HCEC 1CT (cell line): ENCODE results near the gene MRPL38.
"Not testable (repeated sequence)": the region's sequence is repeated elsewhere in the genome, so short reads cannot be mapped to it uniquely, and the experiment has no call there.

ENCODE experiments used
- DNase-seq: peaks from one replicate; pipeline ENCODE4 v3.0.0-alpha.2; 2017

Gene MRPL38

GRCh38 chr17:75895370-75896155 lies 9.1 kb downstream of the MRPL38 start:
- DNase-seq, result peak; percentile 19

- DNase-seq, result no peak
Measured at GRCh38 chr17:75894049-75894733, 10.5 kb downstream of the MRPL38 start.

- no peak for DNase-seq
Measured at GRCh38 chr17:75893305-75894048, 11.2 kb downstream of the MRPL38 start.

- no peak for DNase-seq
Measured at GRCh38 chr17:75892556-75893224, 12.0 kb downstream of the MRPL38 start.

GRCh38 chr17:75891605-75892555 lies 12.8 kb downstream of the MRPL38 start:
- DNase-seq, result no peak

GRCh38 chr17:75891022-75891604 lies 13.6 kb downstream of the MRPL38 start:
- no peak for DNase-seq

- no peak for DNase-seq
Measured at GRCh38 chr17:75889454-75889853, 15.2 kb downstream of the MRPL38 start.

GRCh38 chr17:75888484-75888883 lies 16.2 kb downstream of the MRPL38 start:
- DNase-seq, result no peak

- DNase-seq, result not testable (repeated sequence)
Measured at GRCh38 chr17:75885860-75886259, 18.8 kb downstream of the MRPL38 start.

GRCh38 chr17:75885431-75885830 lies 19.3 kb downstream of the MRPL38 start:
- no peak for DNase-seq

GRCh38 chr17:75881678-75882454 lies 22.8 kb downstream of the MRPL38 start:
- DNase-seq, result no peak

- no peak for DNase-seq
Measured at GRCh38 chr17:75880266-75880665, 24.4 kb downstream of the MRPL38 start.

- DNase-seq, result peak; percentile 41
Measured at GRCh38 chr17:75878174-75878998, 26.3 kb downstream of the MRPL38 start, which contains the start of gene TRIM47. Gene TRIM47, minus strand, starts transcription at chr17:75878581. Its CDS starts 33 bp downstream, at chr17:75878548.

- peak; percentile 79 for DNase-seq
Measured at GRCh38 chr17:75877752-75878173, 26.9 kb downstream of the MRPL38 start.

GRCh38 chr17:75876938-75877751 lies 27.5 kb downstream of the MRPL38 start:
- peak; percentile 92 for DNase-seq

GRCh38 chr17:75876190-75876937 lies 28.3 kb downstream of the MRPL38 start:
- no peak for DNase-seq

GRCh38 chr17:75875940-75876189 lies 28.8 kb downstream of the MRPL38 start:
- no peak for DNase-seq
